CD4-positive, CD25-positive, alpha-beta regulatory T cell (primary cell): ENCODE measurements around the gene GLRA3. TPM values are rescaled to one million over a fixed set of nuclear protein-coding genes. Genes with fewer than 3 reads are reported as not detected.

Source experiments
- ATAC-seq, 2 donors: fragments of 150-1000 bp; cut with Tn5 transposase; one replicate each; pipeline ENCODE4 v1.10.0; 2021; ENCODE audit warnings: low read depth in 2 of 2, moderate number of reproducible peaks in 2 of 2, moderate library complexity in 1 of 2
- DNase-seq, 3 donors: peaks; one replicate each; pipeline versions ENCODE4 v3.0.0 to v3.0.0-alpha.2; 2012 to 2022; ENCODE audit warnings: mixed read lengths in 1 of 3
- H3K27ac ChIP-seq: one replicate; pipeline ENCODE4 v1.7.0; 2013; ENCODE audit warnings: mild to moderate bottlenecking, low read length; ENCODE audit not compliant: insufficient read depth, poor library complexity, severe bottlenecking
- H3K27me3 ChIP-seq: one replicate; pipeline ENCODE4 v1.7.0; 2013; ENCODE audit warnings: low read length; ENCODE audit not compliant: control insufficient read depth, insufficient read depth
- H3K36me3 ChIP-seq: one replicate; pipeline ENCODE4 v1.7.0; 2013; ENCODE audit warnings: mild to moderate bottlenecking, low read length, moderate library complexity; ENCODE audit not compliant: control insufficient read depth, insufficient read depth
- H3K4me1 ChIP-seq: 2 replicates; pipeline ENCODE4 v1.7.0; 2013; ENCODE audit warnings: mild to moderate bottlenecking, low read length; ENCODE audit not compliant: insufficient read depth, control insufficient read depth, poor library complexity, severe bottlenecking
- H3K4me3 ChIP-seq: one replicate; pipeline ENCODE4 v1.7.0; 2013; ENCODE audit warnings: low read depth, mild to moderate bottlenecking, low read length, moderate library complexity
- H3K9me3 ChIP-seq, 2 experiments: 1 replicate in 1 of 2; 2 replicates in 1 of 2; pipeline ENCODE4 v1.7.0; 2013; ENCODE audit warnings: low read length in 2 of 2, mild to moderate bottlenecking in 1 of 2, moderate library complexity in 1 of 2; ENCODE audit not compliant: control insufficient read depth in 2 of 2
- H3K27ac Mint-ChIP-seq, 3 donors: one replicate each; pipeline ENCODE4 v1.8.0; 2020 to 2022; ENCODE audit warnings: mild to moderate bottlenecking in 3 of 3, mixed read lengths in 3 of 3, moderate library complexity in 2 of 3
- H3K27me3 Mint-ChIP-seq: one replicate; pipeline ENCODE4 v1.8.0; 2022; ENCODE audit warnings: mild to moderate bottlenecking, mixed read lengths
- H3K36me3 Mint-ChIP-seq: one replicate; pipeline ENCODE4 v1.8.0; 2020; ENCODE audit warnings: mixed read lengths
- H3K4me1 Mint-ChIP-seq, 4 donors: one replicate each; pipeline ENCODE4 v1.8.0; 2020 to 2022; ENCODE audit warnings: mixed read lengths in 4 of 4, mild to moderate bottlenecking in 1 of 4
- H3K4me3 Mint-ChIP-seq, 4 donors: one replicate each; pipeline ENCODE4 v1.8.0; 2020 to 2022; ENCODE audit warnings: mild to moderate bottlenecking in 4 of 4, mixed read lengths in 4 of 4, moderate library complexity in 3 of 4
- H3K9me3 Mint-ChIP-seq, 7 donors: one replicate each; pipeline ENCODE4 v1.8.0; 2020 to 2022; ENCODE audit warnings: mixed read lengths in 7 of 7, mild to moderate bottlenecking in 3 of 7, moderate library complexity in 2 of 7
- polyA plus RNA-seq, 4 donors: library from polyadenylated mRNA; unstranded; fragments of 300-500 nt; fragmentation: Illumina TruSeq; gene quantifications; one replicate each; pipeline ENCODE4 v1.2.3, GENCODE V29; 2021
- total RNA-seq: library from RNA; stranded (reverse); gene quantifications from one replicate; pipeline ENCODE4 v1.2.3, GENCODE V29; 2022

Gene GLRA3
- total and polyA plus RNA-seq, 5 donors from 2014 or later = not detected

GRCh38 chr4:174709526-174709925, 119.5 kb downstream of the GLRA3 start:
- Histone ChIP-seq H3K4me3 (no peak overlapping the region), H3K27ac (no peak overlapping the region), H3K27me3 (no peaks in the 10 kb centered on the region), H3K4me1 (no peaks in the 10 kb centered on the region), H3K36me3 (no peaks in the 10 kb centered on the region), H3K9me3 (no peaks in the 10 kb centered on the region)
- Mint-ChIP-seq H3K27ac (no peak overlapping the region), H3K36me3 (no peaks in the 10 kb centered on the region), H3K27me3 (peaks cover 13% of the 10 kb centered on the region), H3K4me3 (no peak overlapping the region), H3K9me3 (no peaks in the 10 kb centered on the region), H3K4me1 (no peaks in the 10 kb centered on the region)
- DNase-seq = no peak
- ATAC-seq = no peak

DNA sequence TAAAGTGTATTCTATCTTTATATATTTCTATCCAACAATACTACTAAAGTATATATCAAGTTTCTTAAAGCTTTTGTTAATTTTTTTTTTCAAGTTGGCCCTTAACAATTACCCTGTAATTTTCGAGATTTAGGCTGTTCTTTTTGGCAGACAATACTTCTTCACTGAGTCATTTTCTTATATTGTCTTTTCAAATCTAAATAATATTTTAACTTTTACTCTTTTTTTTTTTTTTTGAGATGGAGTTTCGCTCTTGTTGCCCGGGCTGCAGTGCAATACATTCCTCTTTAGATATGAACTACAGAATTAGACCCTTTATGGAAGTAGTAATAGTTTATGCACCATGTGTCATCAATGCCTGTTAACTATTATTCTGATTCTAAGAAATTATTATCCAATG, 120.7 kb downstream of the GLRA3 start:
- no peak for ATAC-seq
- H3K9me3 ChIP-seq = no peaks in the 10 kb centered on the region
- Mint-ChIP-seq H3K4me1 (no peaks in the 10 kb centered on the region), H3K4me3 (no peak overlapping the region), H3K27me3 (peaks cover 15% of the 10 kb centered on the region), H3K36me3 (no peaks in the 10 kb centered on the region), H3K27ac (no peak overlapping the region), H3K9me3 (no peaks in the 10 kb centered on the region)
- H3K27ac ChIP-seq = no peak overlapping the region
- DNase-seq = no peak
- H3K4me3 ChIP-seq = no peak overlapping the region
- no peaks in the 10 kb centered on the region for H3K36me3 ChIP-seq
- H3K4me1 ChIP-seq = no peaks in the 10 kb centered on the region
- no peaks in the 10 kb centered on the region for H3K27me3 ChIP-seq

DNA sequence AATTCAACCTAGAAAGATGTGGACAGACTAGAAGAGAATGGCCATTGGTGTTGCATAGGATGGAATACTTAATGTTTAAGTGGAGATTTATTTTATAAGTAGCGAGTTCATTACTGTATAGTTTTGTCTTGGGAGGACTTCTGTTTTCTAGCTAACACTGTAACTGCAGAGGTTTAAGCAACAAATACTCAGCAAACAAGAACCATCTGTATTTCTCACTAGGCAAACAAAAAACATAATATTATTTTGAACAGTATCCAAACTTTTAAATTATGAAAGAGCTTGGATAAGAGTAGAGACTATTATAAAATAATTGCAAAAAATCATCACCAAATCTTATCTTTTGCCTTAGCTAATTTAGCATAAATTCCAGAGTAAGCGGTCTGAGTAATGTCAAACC, 121.1 kb downstream of the GLRA3 start:
- H3K27me3 ChIP-seq = no peaks in the 10 kb centered on the region
- H3K4me1 ChIP-seq = no peaks in the 10 kb centered on the region
- H3K27me3 Mint-ChIP-seq = peaks cover 16% of the 10 kb centered on the region
- H3K27ac ChIP-seq = no peak overlapping the region
- no peak overlapping the region for H3K4me3 ChIP-seq
- H3K9me3 ChIP-seq = no peaks in the 10 kb centered on the region
- H3K9me3 Mint-ChIP-seq = no peaks in the 10 kb centered on the region
- no peaks in the 10 kb centered on the region for H3K36me3 Mint-ChIP-seq
- H3K36me3 ChIP-seq = no peaks in the 10 kb centered on the region
- DNase-seq (no peak), ATAC-seq (no peak)
- H3K4me1 Mint-ChIP-seq = no peaks in the 10 kb centered on the region
- no peak overlapping the region for H3K4me3 Mint-ChIP-seq
- no peak overlapping the region for H3K27ac Mint-ChIP-seq

- ATAC-seq (no peak), DNase-seq (no peak)
- Mint-ChIP-seq H3K9me3 (no peaks in the 10 kb centered on the region), H3K27ac (no peak overlapping the region), H3K4me3 (no peak overlapping the region), H3K36me3 (no peaks in the 10 kb centered on the region), H3K27me3 (peaks cover 16% of the 10 kb centered on the region), H3K4me1 (no peaks in the 10 kb centered on the region)
- H3K4me1 ChIP-seq = no peaks in the 10 kb centered on the region
- H3K9me3 ChIP-seq = no peaks in the 10 kb centered on the region
- H3K27me3 ChIP-seq = peaks cover 3% of the 10 kb centered on the region
- H3K36me3 ChIP-seq = no peaks in the 10 kb centered on the region
- H3K4me3 ChIP-seq = no peak overlapping the region
- H3K27ac ChIP-seq = no peak overlapping the region
Measured at GRCh38 chr4:174707051-174707676, 121.9 kb downstream of the GLRA3 start.

DNA sequence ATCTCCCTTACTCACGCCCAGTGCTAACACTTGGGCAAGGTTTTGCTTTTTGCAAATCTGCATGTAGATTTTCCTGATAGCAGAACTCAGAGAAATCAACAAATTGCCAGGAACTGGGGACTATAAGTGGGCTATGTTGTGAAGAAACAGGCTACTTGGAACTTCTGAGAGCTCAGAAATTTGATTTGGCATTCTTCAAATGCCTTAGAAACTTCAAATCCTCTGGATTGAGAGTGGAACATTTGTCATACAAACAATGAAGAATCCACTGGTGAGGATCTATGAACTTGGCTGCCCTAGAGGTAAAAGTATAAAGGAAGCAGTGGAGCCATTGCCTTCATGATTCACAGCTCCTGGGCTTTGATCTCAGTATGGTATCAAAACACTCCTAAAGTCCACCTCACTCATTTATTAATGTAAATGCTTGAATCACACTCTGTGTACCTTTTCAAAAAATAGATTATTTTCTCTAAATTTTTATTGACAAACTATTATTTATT, 126.0 kb downstream of the GLRA3 start:
- no peaks in the 10 kb centered on the region for H3K36me3 ChIP-seq
- H3K4me3 ChIP-seq = no peak overlapping the region
- no peaks in the 10 kb centered on the region for H3K4me1 ChIP-seq
- peaks cover 12% of the 10 kb centered on the region for H3K27me3 Mint-ChIP-seq
- no peak for ATAC-seq
- no peak for DNase-seq
- H3K36me3 Mint-ChIP-seq = no peaks in the 10 kb centered on the region
- H3K27ac ChIP-seq = no peak overlapping the region
- H3K9me3 ChIP-seq = no peaks in the 10 kb centered on the region
- no peak overlapping the region for H3K4me3 Mint-ChIP-seq
- H3K27me3 ChIP-seq = peaks cover 3% of the 10 kb centered on the region
- no peak overlapping the region for H3K27ac Mint-ChIP-seq
- no peaks in the 10 kb centered on the region for H3K4me1 Mint-ChIP-seq
- H3K9me3 Mint-ChIP-seq = no peaks in the 10 kb centered on the region

- H3K27ac ChIP-seq = no peak overlapping the region
- Mint-ChIP-seq H3K4me3 (no peak overlapping the region), H3K36me3 (no peaks in the 10 kb centered on the region), H3K27ac (no peak overlapping the region), H3K9me3 (peaks cover 0 to 1% (median 0%) of the 10 kb centered on the region in 7 donors), H3K27me3 (peaks cover 9% of the 10 kb centered on the region), H3K4me1 (no peaks in the 10 kb centered on the region)
- DNase-seq (no peak), ATAC-seq (no peak)
- H3K36me3 ChIP-seq = no peaks in the 10 kb centered on the region
- H3K27me3 ChIP-seq = peaks cover 3% of the 10 kb centered on the region
- no peaks in the 10 kb centered on the region for H3K4me1 ChIP-seq
- H3K9me3 ChIP-seq = no peaks in the 10 kb centered on the region
- no peak overlapping the region for H3K4me3 ChIP-seq
Measured at GRCh38 chr4:174699654-174700053, 129.4 kb downstream of the GLRA3 start.

DNA sequence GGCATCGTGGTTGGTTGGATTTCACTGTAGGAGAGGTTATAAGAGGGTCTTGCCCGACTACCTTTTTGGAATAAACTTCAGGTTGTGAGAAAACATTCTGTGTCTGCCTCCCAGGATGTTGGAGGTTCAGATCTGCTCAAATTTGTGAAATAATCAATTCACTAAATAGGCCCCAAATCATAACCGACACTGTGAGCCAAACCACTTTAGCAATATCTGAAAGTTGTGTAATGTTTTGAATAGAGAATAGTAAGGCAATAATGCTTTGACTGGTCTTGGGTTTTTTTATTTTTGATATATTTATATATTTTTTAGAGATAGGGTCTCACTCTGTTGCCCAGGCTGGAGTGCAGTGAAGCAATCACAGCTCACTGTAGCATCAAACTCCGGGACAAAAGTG, 131.2 kb downstream of the GLRA3 start:
- H3K4me3 Mint-ChIP-seq = no peak overlapping the region

DNA sequence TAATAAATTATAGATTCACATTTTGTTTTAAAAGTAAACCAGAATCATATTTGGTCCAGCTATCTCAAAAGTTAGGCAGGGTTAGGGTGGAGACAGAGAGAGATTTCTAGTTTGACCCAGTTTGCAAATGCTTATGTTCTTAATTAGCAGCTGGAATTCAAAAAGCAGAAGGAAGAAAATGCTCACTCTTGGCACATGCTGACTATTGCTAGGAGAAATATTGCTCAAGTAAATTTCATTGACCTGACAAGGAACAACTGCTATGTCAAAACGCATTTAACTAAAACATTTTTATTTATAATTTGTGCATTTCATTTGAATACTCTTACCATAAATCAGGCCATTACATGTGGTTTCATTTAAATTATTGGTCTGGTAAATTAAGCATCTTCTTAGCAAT, 131.8 kb downstream of the GLRA3 start:
- Histone ChIP-seq H3K4me3 (no peak overlapping the region), H3K36me3 (no peaks in the 10 kb centered on the region), H3K4me1 (no peaks in the 10 kb centered on the region), H3K27ac (no peak overlapping the region), H3K9me3 (no peaks in the 10 kb centered on the region), H3K27me3 (no peaks in the 10 kb centered on the region)
- no peak overlapping the region for H3K4me3 Mint-ChIP-seq
- no peak overlapping the region for H3K27ac Mint-ChIP-seq
- no peaks in the 10 kb centered on the region for H3K4me1 Mint-ChIP-seq
- ATAC-seq (no peak), DNase-seq (no peak)
- peaks cover 0 to 10% (median 3%) of the 10 kb centered on the region in 7 donors for H3K9me3 Mint-ChIP-seq
- no peaks in the 10 kb centered on the region for H3K27me3 Mint-ChIP-seq
- H3K36me3 Mint-ChIP-seq = peaks cover 3% of the 10 kb centered on the region

More for the DNA sequence above, 131.2 kb downstream of the GLRA3 start:
- Mint-ChIP-seq H3K4me1 (no peaks in the 10 kb centered on the region), H3K27ac (no peak overlapping the region), H3K36me3 (peaks cover 3% of the 10 kb centered on the region), H3K27me3 (no peaks in the 10 kb centered on the region), H3K9me3 (peaks cover 0 to 10% (median 3%) of the 10 kb centered on the region in 7 donors)
- peaks cover 3% of the 10 kb centered on the region for H3K27me3 ChIP-seq
- DNase-seq (no peak), ATAC-seq (no peak)
- no peaks in the 10 kb centered on the region for H3K36me3 ChIP-seq
- no peaks in the 10 kb centered on the region for H3K9me3 ChIP-seq
- H3K4me3 ChIP-seq = no peak overlapping the region
- no peak overlapping the region for H3K27ac ChIP-seq
- H3K4me1 ChIP-seq = no peaks in the 10 kb centered on the region
